Umbilical cord (tissue), 2 donors: Measurements from ENCODE around the gene MAD1L1. TPM values are rescaled to one million over a fixed set of nuclear protein-coding genes. Genes with fewer than 3 reads are reported as not detected.

ENCODE experiments used
- DNase-seq: peaks from one replicate; pipeline ENCODE4 v3.0.0-alpha.2; 2015; ENCODE audit warnings: low spot score
- total RNA-seq: library from RNA; depleted of rRNA; stranded (reverse); fragments of >200 nt; gene quantifications from one replicate; pipeline ENCODE4 v1.2.3, GENCODE V29; 2014; ENCODE audit warnings: low replicate concordance; ENCODE audit not compliant: insufficient read depth

Gene MAD1L1
- total RNA-seq, 1 donor from 2014 or later = 23.8 TPM

GRCh38 chr7:2201686-2202360, 30.9 kb downstream of the MAD1L1 start:
- peak; percentile 56 for DNase-seq

GRCh38 chr7:2201128-2201527, 31.6 kb downstream of the MAD1L1 start:
- no peak for DNase-seq

- no peak for DNase-seq
These were observed 32.2 kb downstream of the MAD1L1 start for GRCh38 chr7:2200584-2200980.

GRCh38 chr7:2199956-2200583, 32.7 kb downstream of the MAD1L1 start:
- DNase-seq = no peak

- DNase-seq = no peak
These were observed 33.2 kb downstream of the MAD1L1 start for GRCh38 chr7:2199528-2199927.

- no peak for DNase-seq
These were observed 34.0 kb downstream of the MAD1L1 start for GRCh38 chr7:2198760-2199159.

- no peak for DNase-seq
These were observed 34.5 kb downstream of the MAD1L1 start for GRCh38 chr7:2198206-2198605.

GRCh38 chr7:2197436-2198155, 35.1 kb downstream of the MAD1L1 start:
- DNase-seq = no peak

GRCh38 chr7:2196381-2197378, 36.1 kb downstream of the MAD1L1 start:
- no peak for DNase-seq

GRCh38 chr7:2195400-2196246, 37.1 kb downstream of the MAD1L1 start:
- no peak for DNase-seq

GRCh38 chr7:2193575-2194305, 39.0 kb downstream of the MAD1L1 start:
- DNase-seq = no peak

GRCh38 chr7:2192831-2193534, 39.8 kb downstream of the MAD1L1 start:
- no peak for DNase-seq

GRCh38 chr7:2191016-2191415, 41.7 kb downstream of the MAD1L1 start:
- no peak for DNase-seq

GRCh38 chr7:2190531-2190930, 42.2 kb downstream of the MAD1L1 start:
- DNase-seq = no peak

- no peak for DNase-seq
These were observed 46.6 kb downstream of the MAD1L1 start for GRCh38 chr7:2186166-2186565.

GRCh38 chr7:2185715-2186114, 47.0 kb downstream of the MAD1L1 start:
- no peak for DNase-seq

GRCh38 chr7:2182461-2182860, 50.3 kb downstream of the MAD1L1 start:
- no peak for DNase-seq

- DNase-seq = no peak
These were observed 51.5 kb downstream of the MAD1L1 start for GRCh38 chr7:2181077-2181854.

- DNase-seq = no peak
These were observed 52.7 kb downstream of the MAD1L1 start for GRCh38 chr7:2180081-2180480.
